ENCODE measurements around the gene CHST15.

CHST15 gene

GRCh38 chr10:123972481-123973401 lies 120.7 kb downstream of the CHST15 start:
- no peak for DNase-seq (ENCODE audit: low read depth in 4 of 4, low spot score in 1 of 4)

- DNase-seq (ENCODE audit: low read depth in 4 of 4, low spot score in 1 of 4) = no peak
These were observed 122.5 kb downstream of the CHST15 start for GRCh38 chr10:123970927-123971286.

GRCh38 chr10:123970207-123970926 lies 123.0 kb downstream of the CHST15 start:
- no peak for DNase-seq (ENCODE audit: low read depth in 4 of 4, low spot score in 1 of 4)

GRCh38 chr10:123967626-123968243 lies 125.7 kb downstream of the CHST15 start:
- peak in 3 of 4 experiments; percentile 18 to 41 (median 28) for DNase-seq (ENCODE audit: low read depth in 4 of 4, low spot score in 1 of 4)

- no peak for DNase-seq (ENCODE audit: low read depth in 4 of 4, low spot score in 1 of 4)
These were observed 126.5 kb downstream of the CHST15 start for GRCh38 chr10:123966896-123967231.

DNA sequence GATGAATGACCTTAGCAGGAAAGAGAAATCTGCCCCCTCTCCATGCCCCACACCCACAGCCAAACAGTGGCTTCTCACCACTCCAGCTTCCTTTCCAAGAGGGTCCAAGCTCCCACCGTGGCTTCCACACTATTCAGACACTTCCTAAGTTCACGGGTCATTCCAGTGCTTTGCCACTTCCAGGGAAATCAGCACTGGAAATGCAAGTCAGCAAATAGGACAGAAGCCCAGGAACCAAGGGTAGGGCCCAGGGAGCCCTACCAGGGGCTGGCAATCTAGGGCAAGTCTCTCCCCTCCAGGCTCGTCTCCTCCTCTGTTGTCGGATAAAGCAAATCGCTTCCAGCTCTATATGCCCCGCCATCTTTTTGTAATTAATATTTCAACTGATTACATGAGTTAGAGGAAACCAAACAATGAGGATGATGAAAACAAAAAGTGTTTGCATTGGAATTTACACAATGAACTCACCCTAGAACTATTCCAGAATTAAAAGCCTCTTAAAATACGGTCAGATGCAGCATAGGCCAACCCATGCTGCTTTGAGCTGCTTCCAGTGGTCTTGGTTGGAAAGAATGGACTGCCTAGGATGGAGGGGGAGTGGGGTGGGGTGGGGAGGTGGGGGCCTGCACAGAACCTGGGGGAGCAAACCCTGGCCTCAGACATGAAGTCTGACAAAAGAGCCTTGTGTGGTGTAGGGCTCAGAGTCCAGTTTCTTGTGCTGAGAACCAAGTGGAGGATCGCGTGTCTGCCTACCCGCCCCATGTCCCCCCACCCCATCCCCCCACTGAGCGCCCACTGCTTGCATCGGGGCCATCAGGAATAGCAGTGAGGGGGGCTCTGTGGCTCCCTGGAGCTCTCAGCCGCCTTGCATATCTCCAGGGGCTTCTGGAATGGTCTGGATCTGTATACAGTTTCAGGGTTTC lies 127.2 kb downstream of the CHST15 start:
- no peak for DNase-seq (ENCODE audit: low read depth in 4 of 4, low spot score in 1 of 4)

- DNase-seq (ENCODE audit: low read depth in 4 of 4, low spot score in 1 of 4) = no peak
These were observed 128.4 kb downstream of the CHST15 start for GRCh38 chr10:123964953-123965352.

DNA sequence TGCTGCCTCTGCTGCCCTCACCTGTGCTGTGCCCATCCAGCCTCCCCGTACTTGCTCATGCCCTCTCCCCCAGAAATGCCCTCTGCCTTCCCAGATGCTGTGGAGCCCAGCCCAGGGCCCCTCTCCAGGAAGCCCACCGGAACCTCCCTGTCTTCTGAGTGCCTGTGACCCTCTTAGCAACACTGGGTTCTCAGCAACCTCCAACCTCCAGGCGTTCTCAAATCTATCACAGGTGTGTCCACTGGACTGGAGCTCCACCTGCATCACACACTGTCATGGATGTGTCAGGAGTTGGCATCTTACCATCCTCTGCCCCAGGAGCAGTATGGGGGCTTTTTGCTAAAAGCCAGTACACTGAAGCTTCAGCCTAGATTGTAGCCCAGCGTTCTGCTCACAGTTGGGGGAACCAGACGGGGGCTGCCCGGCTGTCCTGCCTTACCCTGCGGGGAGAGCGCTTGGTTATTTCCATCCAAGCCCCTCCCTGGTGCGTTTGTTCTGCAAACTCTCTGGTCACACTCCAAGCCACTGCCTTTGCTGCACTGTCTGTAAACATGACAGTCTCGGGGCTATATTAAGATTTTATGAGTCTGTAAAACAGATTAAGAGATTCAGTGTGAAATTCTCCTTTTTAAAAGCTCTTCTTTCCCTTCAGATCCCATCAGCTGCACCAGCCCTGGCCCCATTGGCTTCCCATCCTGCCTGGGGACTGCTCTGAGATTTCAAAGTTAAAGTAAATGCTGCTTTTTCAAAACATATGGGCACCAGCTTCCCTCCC lies 130.5 kb downstream of the CHST15 start:
- no peak for DNase-seq (ENCODE audit: low read depth in 4 of 4, low spot score in 1 of 4)

- DNase-seq (ENCODE audit: low read depth in 4 of 4, low spot score in 1 of 4) = no peak
These were observed 135.2 kb downstream of the CHST15 start for GRCh38 chr10:123958241-123958640.

All from stimulated activated CD4-positive, alpha-beta T cell treated with anti-CD3 and anti-CD28 coated beads, Interleukin-1b, Interleukin-23, amount 100 ng/mL, for 24 hours (primary cell).